Ovary (tissue), 9 donors: ENCODE data around the gene DNAJC1. TPM values are rescaled to one million over a fixed set of nuclear protein-coding genes. Genes with fewer than 3 reads are reported as not detected.

Experiments used
- DNase-seq, 5 donors: peaks; one replicate each; pipeline ENCODE4 v3.0.0-alpha.2; 2019 to 2020
- H3K27ac ChIP-seq, 2 donors: fragments of 200-600 bp; one replicate each; pipeline versions ENCODE4 v1.5.1 to v1.8.0; 2019 to 2022
- H3K27me3 ChIP-seq: fragments of 200-600 bp; one replicate; pipeline ENCODE4 v1.8.0; 2022
- H3K36me3 ChIP-seq: fragments of 200-600 bp; sonication (generic); one replicate; pipeline ENCODE4 v1.5.1; 2019
- H3K4me1 ChIP-seq: one replicate; pipeline ENCODE4 v1.8.1; 2013; ENCODE audit warnings: mild to moderate bottlenecking, moderate library complexity; ENCODE audit not compliant: insufficient read depth
- H3K4me3 ChIP-seq: fragments of 200-600 bp; sonication (generic); one replicate; pipeline ENCODE4 v1.5.1; 2017
- H3K9me3 ChIP-seq, 2 donors: fragments of 200-600 bp in 1 of 2; sonication (generic) in 1 of 2; one replicate each; pipeline versions ENCODE4 v1.5.1 to v1.8.1; 2013 to 2019; ENCODE audit warnings: mild to moderate bottlenecking in 1 of 2, moderate library complexity in 1 of 2
- EP300 ChIP-seq: sonication (generic); formaldehyde crosslinking; IDR thresholded peaks from one replicate; pipeline ENCODE4 v1.6.1; 2017; ENCODE audit warnings: antibody characterized with exemption
- POLR2A ChIP-seq: fragments of 450-650 bp; IDR thresholded peaks from one replicate; pipeline ENCODE4 v1.6.1; 2017; ENCODE audit warnings: antibody characterized with exemption, mild to moderate bottlenecking, moderate library complexity
- WGBS, 3 donors: extraction: QIAGEN DNeasy Blood & Tissue Kit in 1 of 3; methylation state at CpG; one replicate each; pipeline versions ENCODE4 v1.1.5 to v1.1.7; 2013 to 2017; 5-methylcytosine and 5-hydroxymethylcytosine counted together
- intact Hi-C, 4 donors: fragments of 100-400 bp; cut with DNase I; formaldehyde crosslinking; loops; one replicate each; pipeline versions ENCODE4 v1.11.0 to v1.15.1; 2022 to 2023
- polyA plus RNA-seq, 2 donors: library from polyadenylated mRNA; stranded (reverse); fragments of 200-250 nt in 1 of 2; fragments of 350-450 nt in 1 of 2; fragmentation: Illumina TruSeq in 1 of 2; extraction: RNeasy Lipid Tissue Mini Kit (QIAGEN cat#74804) in 1 of 2; gene quantifications; one replicate each; pipeline ENCODE4 v1.2.3, GENCODE V29; 2013 to 2014
- total RNA-seq, 7 donors: library from RNA; depleted of rRNA in 2 of 7; stranded (reverse); fragments of >200 nt in 2 of 7; fragmentation: NEBNext Ultra II Directional in 3 of 7; extraction: Animal tissue kit (Norgen Biotek cat#: 25700) in 3 of 7; gene quantifications; one replicate each; pipeline versions ENCODE4 v1.1.0 to v1.2.4, GENCODE V29; 2016 to 2023
- TF ChIP-seq, protein P1 (sequence below), 3 donors: fragments of 450-650 bp in 2 of 3; fragments of 200-600 bp in 1 of 3; IDR thresholded peaks; one replicate each; pipeline versions ENCODE4 v1.5.1 to v1.8.0; 2016 to 2022; ENCODE audit warnings: antibody characterized with exemption in 3 of 3, mild to moderate bottlenecking in 1 of 3
- donor health status: DM: no; HTN: no; CAD: no; lungs with moderate emphysema.
- donor health status: DM: no; HTN: no; CAD: no.
- donor health status: Bipolar disorder and iron deficiency.
- donor health status: DM: yes; HTN: yes; CAD: no.
- donor health status: DM: no; HTN: no; CAD: no.
- donor health status: DM: yes; HTN: yes; CAD: no.

Gene DNAJC1
- total and polyA plus RNA-seq, 9 donors: 18.8 to 62.7 (median 21.0) TPM

DNA sequence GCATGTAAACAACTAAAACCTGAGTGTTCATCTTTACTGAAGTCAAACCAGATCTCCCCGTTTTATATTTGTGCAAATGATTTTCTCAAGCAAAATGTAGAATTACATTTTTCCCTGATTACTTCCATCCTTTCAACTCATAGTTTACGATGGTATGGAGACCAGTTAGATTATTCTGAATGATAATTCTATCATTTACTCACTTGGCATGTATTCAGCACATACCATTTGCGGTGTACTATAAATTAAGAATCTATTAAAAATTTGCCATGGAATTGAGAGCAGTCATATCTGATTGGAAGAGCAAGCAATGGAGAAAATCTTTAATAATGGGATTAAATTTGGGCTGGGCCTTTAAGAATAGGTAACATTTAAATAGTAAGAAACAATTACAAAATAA lies 22.4 kb downstream of the DNAJC1 start:
- Histone ChIP-seq H3K4me1 (peaks cover 1% of the 10 kb centered on the region), H3K27ac (no peak overlapping the region), H3K27me3 (no peaks in the 10 kb centered on the region), H3K36me3 (no peaks in the 10 kb centered on the region), H3K9me3 (no peaks in the 10 kb centered on the region), H3K4me3 (no peak overlapping the region)
- TF ChIP-seq, protein P1, sequence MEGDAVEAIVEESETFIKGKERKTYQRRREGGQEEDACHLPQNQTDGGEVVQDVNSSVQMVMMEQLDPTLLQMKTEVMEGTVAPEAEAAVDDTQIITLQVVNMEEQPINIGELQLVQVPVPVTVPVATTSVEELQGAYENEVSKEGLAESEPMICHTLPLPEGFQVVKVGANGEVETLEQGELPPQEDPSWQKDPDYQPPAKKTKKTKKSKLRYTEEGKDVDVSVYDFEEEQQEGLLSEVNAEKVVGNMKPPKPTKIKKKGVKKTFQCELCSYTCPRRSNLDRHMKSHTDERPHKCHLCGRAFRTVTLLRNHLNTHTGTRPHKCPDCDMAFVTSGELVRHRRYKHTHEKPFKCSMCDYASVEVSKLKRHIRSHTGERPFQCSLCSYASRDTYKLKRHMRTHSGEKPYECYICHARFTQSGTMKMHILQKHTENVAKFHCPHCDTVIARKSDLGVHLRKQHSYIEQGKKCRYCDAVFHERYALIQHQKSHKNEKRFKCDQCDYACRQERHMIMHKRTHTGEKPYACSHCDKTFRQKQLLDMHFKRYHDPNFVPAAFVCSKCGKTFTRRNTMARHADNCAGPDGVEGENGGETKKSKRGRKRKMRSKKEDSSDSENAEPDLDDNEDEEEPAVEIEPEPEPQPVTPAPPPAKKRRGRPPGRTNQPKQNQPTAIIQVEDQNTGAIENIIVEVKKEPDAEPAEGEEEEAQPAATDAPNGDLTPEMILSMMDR (IDR thresholded peaks at IDR 0.05): no peak
- TF ChIP-seq EP300 (no peak), POLR2A (no peak)
- DNase-seq: no peak
- intact Hi-C loops: no loop called here
- WGBS, 3 donors: 80 to 85% (median 84%) methylated on average over 3 of the region's 3 CpGs

DNA sequence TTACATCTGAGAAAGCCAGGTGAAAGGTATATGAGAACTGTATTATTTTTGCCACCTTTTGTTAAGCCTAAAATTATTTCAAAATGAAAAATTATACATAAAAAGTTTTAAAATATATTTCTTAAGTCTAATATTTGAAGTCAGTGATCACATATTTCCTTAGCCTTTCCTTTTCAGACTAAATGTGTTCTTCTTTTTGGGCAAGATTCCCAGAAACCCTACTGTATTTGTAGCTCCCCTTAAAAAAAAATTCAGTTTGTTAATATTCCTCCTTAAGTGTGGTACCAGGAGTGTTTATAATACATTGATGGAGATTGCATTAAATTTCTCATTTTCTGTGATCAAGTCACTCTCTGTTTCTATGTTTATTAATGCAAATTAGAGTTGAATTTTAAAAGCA lies 22.8 kb downstream of the DNAJC1 start:
- no peak for TF ChIP-seq EP300
- TF ChIP-seq, protein P1 (IDR thresholded peaks at IDR 0.05): no peak
- TF ChIP-seq POLR2A: no peak
- H3K4me1 ChIP-seq: peaks cover 1% of the 10 kb centered on the region
- no peak for DNase-seq
- H3K27me3 ChIP-seq: no peaks in the 10 kb centered on the region
- intact Hi-C loops: no loop called here
- no peak overlapping the region for H3K4me3 ChIP-seq
- H3K27ac ChIP-seq: no peak overlapping the region
- H3K36me3 ChIP-seq: no peaks in the 10 kb centered on the region
- H3K9me3 ChIP-seq: no peaks in the 10 kb centered on the region

DNA sequence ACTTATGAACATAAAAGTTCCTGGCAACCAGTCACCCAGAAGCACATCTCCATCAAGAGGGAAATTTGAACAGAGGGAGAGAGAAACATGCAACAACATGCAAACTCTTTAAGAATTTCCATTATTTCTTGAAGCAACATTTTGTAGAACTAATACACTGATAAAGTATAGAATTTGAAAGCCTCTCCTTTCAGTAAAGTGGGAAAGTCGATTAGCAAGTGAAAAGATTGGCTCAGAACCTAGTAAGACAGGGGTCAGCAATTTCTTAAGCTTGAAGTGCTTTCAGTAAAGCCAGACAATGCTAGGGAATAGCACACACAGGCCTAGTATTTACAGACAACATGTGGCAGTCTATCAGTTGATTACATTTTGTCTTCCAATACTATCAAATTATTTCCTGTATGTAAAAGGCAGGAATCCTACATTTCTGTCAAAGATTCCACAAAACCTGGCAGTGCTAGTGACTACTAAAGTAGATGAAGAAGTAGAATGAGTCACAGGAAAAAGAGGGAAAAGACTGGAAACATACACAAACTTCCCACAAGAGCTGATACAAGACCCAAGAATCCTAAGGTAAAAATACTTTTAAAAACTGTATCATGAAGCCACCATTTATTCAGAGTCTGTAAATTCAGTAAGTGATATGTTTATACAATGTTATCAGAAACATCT lies 25.2 kb downstream of the DNAJC1 start:
- WGBS, 3 donors: 2 to 31% (median 16%) methylated on average over 1 of the region's 1 CpG
- intact Hi-C loops: no loop called here
- TF ChIP-seq EP300 (no peak), POLR2A (no peak)
- TF ChIP-seq, protein P1 (IDR thresholded peaks at IDR 0.05): no peak
- no peaks in the 10 kb centered on the region for H3K36me3 ChIP-seq
- H3K27me3 ChIP-seq: no peaks in the 10 kb centered on the region
- no peak overlapping the region for H3K27ac ChIP-seq
- peaks cover 1% of the 10 kb centered on the region for H3K4me1 ChIP-seq
- H3K4me3 ChIP-seq: no peak overlapping the region
- DNase-seq: no peak
- no peaks in the 10 kb centered on the region for H3K9me3 ChIP-seq

DNA sequence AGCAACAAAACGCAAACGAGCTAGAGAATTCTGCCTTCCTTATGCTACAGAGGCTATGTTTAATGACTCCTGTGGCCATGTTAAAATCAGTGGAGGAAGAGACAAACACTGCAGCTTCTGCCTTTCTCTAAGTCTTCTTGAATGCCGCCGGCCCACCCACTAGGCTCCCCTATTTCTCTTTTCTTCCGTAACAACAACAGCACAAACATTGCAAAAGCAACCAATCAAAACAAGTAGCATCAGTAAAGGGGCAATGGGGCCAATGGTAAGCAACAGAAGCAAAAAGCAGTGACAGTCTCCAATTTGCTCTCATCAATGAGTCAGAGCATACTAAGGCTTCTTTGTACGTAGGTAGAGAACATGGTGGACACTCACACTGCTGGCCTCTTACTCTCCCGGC lies 26.8 kb downstream of the DNAJC1 start:
- intact Hi-C loops: no loop called here
- H3K27ac ChIP-seq: no peak overlapping the region
- 94 to 96% (median 94%) methylated on average over 7 of the region's 7 CpGs for WGBS, 3 donors
- H3K4me1 ChIP-seq: peaks cover 1% of the 10 kb centered on the region
- no peak for DNase-seq
- no peaks in the 10 kb centered on the region for H3K27me3 ChIP-seq
- no peaks in the 10 kb centered on the region for H3K9me3 ChIP-seq
- no peak overlapping the region for H3K4me3 ChIP-seq
- no peak for TF ChIP-seq POLR2A
- TF ChIP-seq, protein P1 (IDR thresholded peaks at IDR 0.05): no peak
- TF ChIP-seq EP300: no peak
- H3K36me3 ChIP-seq: no peaks in the 10 kb centered on the region
